ENCODE data around the gene ZBTB45. TPM values are rescaled to one million over a fixed set of nuclear protein-coding genes. Genes with fewer than 3 reads are reported as not detected.
"Not testable (repeated sequence)": the region's sequence is repeated elsewhere in the genome, so short reads cannot be mapped to it uniquely, and the experiment has no call there.

Gene ZBTB45
- total RNA-seq, 1 experiment from 2014 or later = 5.5 TPM

GRCh38 chr19:58470837-58471543 lies 48.6 kb downstream of the ZBTB45 start:
- H3K36me3 ChIP-seq; H3K27ac ChIP-seq; H3K4me3 ChIP-seq; H3K4me1 ChIP-seq; H3K9me3 ChIP-seq (replicated peaks); DNase-seq; H3K27me3 ChIP-seq: not testable (repeated sequence)

- Histone ChIP-seq H3K27me3 (no peaks in the 10 kb centered on the region), H3K4me1 (0 out of 2 replicates have a peak, but pooled peaks cover 2% of the 10 kb centered on the region), H3K9me3 (replicated peaks) (no peaks in the 10 kb centered on the region), H3K36me3 (peaks cover 7% of the 10 kb centered on the region; the same call in 1 of the 2 replicates), H3K27ac (no peak overlapping the region), H3K4me3 (no peak overlapping the region)
- no peak for DNase-seq
Measured at GRCh38 chr19:58469241-58470013, 50.2 kb downstream of the ZBTB45 start.

- H3K4me3 ChIP-seq = no peak overlapping the region
- peaks cover 7% of the 10 kb centered on the region; the same call in 1 of the 2 replicates for H3K36me3 ChIP-seq
- no peak for DNase-seq
- H3K27me3 ChIP-seq = no peaks in the 10 kb centered on the region
- H3K4me1 ChIP-seq = 0 out of 2 replicates have a peak, but pooled peaks cover 2% of the 10 kb centered on the region
- no peak overlapping the region for H3K27ac ChIP-seq
- no peaks in the 10 kb centered on the region for H3K9me3 ChIP-seq (replicated peaks)
Measured at GRCh38 chr19:58468216-58468839, 51.3 kb downstream of the ZBTB45 start.

- Histone ChIP-seq H3K9me3 (replicated peaks) (no peaks in the 10 kb centered on the region), H3K4me1 (0 out of 2 replicates have a peak, but pooled peaks cover 2% of the 10 kb centered on the region), H3K4me3 (peak within 1 kb of the TSS; percentile 77), H3K27me3 (no peaks in the 10 kb centered on the region), H3K36me3 (0 out of 2 replicates have a peak, but pooled peaks cover under 1% of the 10 kb centered on the region), H3K27ac (peak within 1 kb of the TSS; percentile 20; the same call in 1 of the 2 replicates)
- peak; percentile 97 for DNase-seq
Measured at GRCh38 chr19:58466760-58467589, 52.6 kb downstream of the ZBTB45 start, which contains the start of gene ZNF324. Gene ZNF324, plus strand, starts transcription at chr19:58467080. Its CDS starts 2,106 bp downstream, at chr19:58469186.

GRCh38 chr19:58466089-58466759 lies 53.4 kb downstream of the ZBTB45 start:
- H3K4me3 ChIP-seq = peak overlapping the region; percentile 77
- H3K4me1 ChIP-seq = 0 out of 2 replicates have a peak, but pooled peaks cover 2% of the 10 kb centered on the region
- no peaks in the 10 kb centered on the region for H3K36me3 ChIP-seq
- no peak for DNase-seq
- no peaks in the 10 kb centered on the region for H3K27me3 ChIP-seq
- no peak overlapping the region for H3K27ac ChIP-seq
- no peaks in the 10 kb centered on the region for H3K9me3 ChIP-seq (replicated peaks)

Other genes starting within 250 kb of the ZBTB45 start
- 12.7 and 13.4 TPM in 2 replicates for gene ZNF8, start 240.9 kb downstream of the ZBTB45 start, total RNA-seq (2014; rRNA removed; shearing (Covaris generic))
- 45.0 and 47.4 TPM in 2 replicates for gene ERVK3-1, start 214.4 kb downstream of the ZBTB45 start, total RNA-seq (2014; rRNA removed; shearing (Covaris generic))
- 4.7 and 5.0 TPM in 2 replicates for gene ZSCAN22, start 192.8 kb downstream of the ZBTB45 start, total RNA-seq (2014; rRNA removed; shearing (Covaris generic))
- gene A1BG, start 166.3 kb downstream of the ZBTB45 start, total RNA-seq (2014; rRNA removed; shearing (Covaris generic)) = 9.7 and 10.2 TPM in 2 replicates
- 0.45 and 0.73 TPM in 2 replicates for gene ZNF497, start 157.1 kb downstream of the ZBTB45 start, total RNA-seq (2014; rRNA removed; shearing (Covaris generic))
- gene ZNF837, start 138.8 kb downstream of the ZBTB45 start, total RNA-seq (2014; rRNA removed; shearing (Covaris generic)) = 0.30 and 0.47 TPM in 2 replicates
- gene RPS5, start 132.5 kb downstream of the ZBTB45 start, total RNA-seq (2014; rRNA removed; shearing (Covaris generic)) = 1,942 and 2,376 TPM in 2 replicates
- 0.20 and 0.38 TPM in 2 replicates for gene RNF225, start 124.2 kb downstream of the ZBTB45 start, total RNA-seq (2014; rRNA removed; shearing (Covaris generic))
- gene ZNF584, start 111.2 kb downstream of the ZBTB45 start, total RNA-seq (2014; rRNA removed; shearing (Covaris generic)) = 12.2 and 13.8 TPM in 2 replicates
- gene ZNF132, start 79.7 kb downstream of the ZBTB45 start, total RNA-seq (2014; rRNA removed; shearing (Covaris generic)) = not detected in 2 replicates
- 6.4 and 6.7 TPM in 2 replicates for gene ZNF324B, start 68.2 kb downstream of the ZBTB45 start, total RNA-seq (2014; rRNA removed; shearing (Covaris generic))
- 9.1 and 9.6 TPM in 2 replicates for gene ZNF324, start 52.7 kb downstream of the ZBTB45 start, total RNA-seq (2014; rRNA removed; shearing (Covaris generic))
- 6.1 and 6.7 TPM in 2 replicates for gene ZNF446, start 43.5 kb downstream of the ZBTB45 start, total RNA-seq (2014; rRNA removed; shearing (Covaris generic))
- 0.89 and 1.0 TPM in 2 replicates for gene SLC27A5, start 7.8 kb downstream of the ZBTB45 start, total RNA-seq (2014; rRNA removed; shearing (Covaris generic))
- gene TRIM28, start 24.3 kb upstream of the ZBTB45 start, total RNA-seq (2014; rRNA removed; shearing (Covaris generic)) = 586 and 615 TPM in 2 replicates
- gene CHMP2A, start 35.3 kb upstream of the ZBTB45 start, total RNA-seq (2014; rRNA removed; shearing (Covaris generic)) = 40.1 and 44.9 TPM in 2 replicates
- gene UBE2M, start 38.8 kb upstream of the ZBTB45 start, total RNA-seq (2014; rRNA removed; shearing (Covaris generic)) = 62.8 and 72.0 TPM in 2 replicates
- 6.0 and 6.5 TPM in 2 replicates for gene MZF1, start 53.5 kb upstream of the ZBTB45 start, total RNA-seq (2014; rRNA removed; shearing (Covaris generic))